H9 (cell line): ENCODE results near the gene ANKRD13C. TPM values are rescaled to one million over a fixed set of nuclear protein-coding genes. Genes with fewer than 3 reads are reported as not detected.
A peak's percentile ranks its signal among the peaks of the same experiment; 100 is the strongest.

Source experiments
- DNase-seq: peaks from one replicate; pipeline ENCODE4 v3.0.0-alpha.2; 2017
- H2AFZ ChIP-seq: one replicate; pipeline ENCODE4 v1.6.1; 2013; ENCODE audit warnings: mild to moderate bottlenecking, low read length, control low read depth, moderate library complexity
- H2AK5ac ChIP-seq: 2 replicates; pipeline ENCODE4 v1.6.1; 2013; ENCODE audit warnings: low read length, control low read depth, mixed read lengths; ENCODE audit not compliant: insufficient read length
- H2BK120ac ChIP-seq: one replicate; pipeline ENCODE4 v1.6.1; 2013; ENCODE audit warnings: low read depth, mild to moderate bottlenecking, low read length, control low read depth, inconsistent platforms; ENCODE audit not compliant: poor library complexity, severe bottlenecking
- H2BK12ac ChIP-seq: 2 replicates; pipeline ENCODE4 v1.6.1; 2013; ENCODE audit warnings: low read length, control low read depth, mixed read lengths, low read depth; ENCODE audit not compliant: insufficient read length
- H2BK15ac ChIP-seq: 2 replicates; pipeline ENCODE4 v1.6.1; 2013; ENCODE audit warnings: low read depth, low read length, control low read depth
- H2BK20ac ChIP-seq: one replicate; pipeline ENCODE4 v1.6.1; 2013; ENCODE audit warnings: low read depth, mild to moderate bottlenecking, low read length, control low read depth, inconsistent platforms; ENCODE audit not compliant: poor library complexity, severe bottlenecking
- H2BK5ac ChIP-seq: 2 replicates; pipeline ENCODE4 v1.6.1; 2013; ENCODE audit warnings: low read length, control low read depth, mixed read lengths; ENCODE audit not compliant: insufficient read length
- H3K14ac ChIP-seq: 2 replicates; pipeline ENCODE4 v1.6.1; 2013; ENCODE audit warnings: low read length, control low read depth; ENCODE audit not compliant: insufficient read depth
- H3K18ac ChIP-seq: 2 replicates; pipeline ENCODE4 v1.6.1; 2013; ENCODE audit warnings: low read depth, mild to moderate bottlenecking, mixed read lengths, low read length, control low read depth; ENCODE audit not compliant: insufficient read length
- H3K23ac ChIP-seq: 2 replicates; pipeline ENCODE4 v1.6.1; 2013; ENCODE audit warnings: low read length, control low read depth, mixed read lengths, low read depth; ENCODE audit not compliant: insufficient read length
- H3K23me2 ChIP-seq: 2 replicates; pipeline ENCODE4 v1.6.1; 2013; ENCODE audit warnings: low read depth, mild to moderate bottlenecking, mixed read lengths, low read length, control low read depth; ENCODE audit not compliant: insufficient read length, poor library complexity, severe bottlenecking
- H3K27ac ChIP-seq: 2 replicates; pipeline ENCODE4 v1.5.1; 2013; ENCODE audit warnings: low read length, control low read depth, mixed read lengths, low read depth; ENCODE audit not compliant: insufficient read length
- H3K27me3 ChIP-seq: 2 replicates; pipeline ENCODE4 v1.6.1; 2013; ENCODE audit warnings: low read length, control low read depth, inconsistent platforms; ENCODE audit not compliant: insufficient read depth
- H3K4ac ChIP-seq: 2 replicates; pipeline ENCODE4 v1.6.1; 2013; ENCODE audit warnings: low read depth, mild to moderate bottlenecking, control low read depth, inconsistent platforms, low read length, moderate library complexity
- H3K4me1 ChIP-seq: 2 replicates; pipeline ENCODE4 v1.6.1; 2013; ENCODE audit warnings: low read length, control low read depth, inconsistent platforms; ENCODE audit not compliant: insufficient read depth
- H3K4me2 ChIP-seq: 2 replicates; pipeline ENCODE4 v1.6.1; 2013; ENCODE audit warnings: low read length, control low read depth, mixed read lengths; ENCODE audit not compliant: insufficient read length, insufficient read depth
- H3K56ac ChIP-seq: 2 replicates; pipeline ENCODE4 v1.6.1; 2013; ENCODE audit warnings: low read depth, mild to moderate bottlenecking, mixed read lengths, low read length, control low read depth; ENCODE audit not compliant: insufficient read length
- H3K79me1 ChIP-seq: 2 replicates; pipeline ENCODE4 v1.6.1; 2013; ENCODE audit warnings: low read depth, mild to moderate bottlenecking, moderate library complexity, low read length, control low read depth, inconsistent platforms; ENCODE audit not compliant: insufficient read depth, poor library complexity, severe bottlenecking
- H3K79me2 ChIP-seq: 2 replicates; pipeline ENCODE4 v1.6.1; 2013; ENCODE audit warnings: low read length, control low read depth, inconsistent platforms; ENCODE audit not compliant: insufficient read depth
- H3K9ac ChIP-seq: 2 replicates; pipeline ENCODE4 v1.6.1; 2013; ENCODE audit warnings: low read length, control low read depth, mixed read lengths; ENCODE audit not compliant: insufficient read length; ENCODE audit errors: extremely low read depth
- H3K9me3 ChIP-seq: one replicate; pipeline ENCODE4 v1.6.1; 2013; ENCODE audit warnings: low read depth, low read length, inconsistent platforms; ENCODE audit not compliant: control insufficient read depth
- H3T11ph ChIP-seq: one replicate; pipeline ENCODE4 v1.6.1; 2013; ENCODE audit warnings: mild to moderate bottlenecking, low read length, control low read depth, inconsistent platforms
- H4K20me1 ChIP-seq: one replicate; pipeline ENCODE4 v1.6.1; 2013; ENCODE audit not compliant: control insufficient read depth, insufficient read length, insufficient read depth
- H4K5ac ChIP-seq: 2 replicates; pipeline ENCODE4 v1.6.1; 2013; ENCODE audit warnings: low read depth, mild to moderate bottlenecking, mixed read lengths, low read length, control low read depth; ENCODE audit not compliant: insufficient read length
- H4K8ac ChIP-seq: replicated peaks from 2 replicates; pipeline ENCODE4 v1.6.1; 2013; ENCODE audit warnings: low read length, control low read depth, mixed read lengths, low read depth; ENCODE audit not compliant: insufficient read length
- H4K91ac ChIP-seq: 2 replicates; pipeline ENCODE4 v1.6.1; 2013; ENCODE audit warnings: low read depth, mild to moderate bottlenecking, moderate library complexity, mixed read lengths, low read length, control low read depth; ENCODE audit not compliant: insufficient read length
- H3K27ac Mint-ChIP-seq, 3 experiments: 2 replicates in 2 of 3; 3 replicates in 1 of 3; pipeline ENCODE4 v1.8.0; 2020 to 2021; ENCODE audit warnings: mixed read lengths in 3 of 3, mild to moderate bottlenecking in 1 of 3, moderate library complexity in 1 of 3
- H3K27me3 Mint-ChIP-seq: 2 replicates; pipeline ENCODE4 v1.8.0; 2021; ENCODE audit warnings: low read depth, mild to moderate bottlenecking, moderate library complexity, mixed read lengths
- H3K36me3 Mint-ChIP-seq, 3 experiments: 2 replicates in 2 of 3; 3 replicates in 1 of 3; pipeline ENCODE4 v1.8.0; 2020 to 2021; ENCODE audit warnings: low read depth in 3 of 3, mixed read lengths in 3 of 3; ENCODE audit not compliant: insufficient read depth in 1 of 3
- H3K4me1 Mint-ChIP-seq, 2 experiments: 2 replicates each; pipeline ENCODE4 v1.8.0; 2020; ENCODE audit warnings: mixed read lengths in 2 of 2
- H3K4me3 Mint-ChIP-seq, 2 experiments: 2 replicates in 1 of 2; 3 replicates in 1 of 2; pipeline ENCODE4 v1.8.0; 2020 to 2021; ENCODE audit warnings: mild to moderate bottlenecking in 2 of 2, mixed read lengths in 2 of 2, moderate library complexity in 1 of 2
- H3K9me3 Mint-ChIP-seq, 2 experiments: 2 replicates in 1 of 2; 3 replicates in 1 of 2; pipeline ENCODE4 v1.8.0; 2020; ENCODE audit warnings: mild to moderate bottlenecking in 2 of 2, mixed read lengths in 2 of 2, moderate library complexity in 1 of 2
- WGBS: extraction: QIAGEN DNeasy Blood & Tissue Kit; methylation state at CpG from one replicate; pipeline ENCODE4 v1.1.7; 2013; ENCODE audit warnings: missing lambda C conversion rate, low lambda C conversion rate, mixed read lengths; ENCODE audit not compliant: insufficient read length; ENCODE audit errors: extremely low coverage; 5-methylcytosine and 5-hydroxymethylcytosine counted together
- total RNA-seq: library from RNA; stranded (reverse); gene quantifications from 2 replicates; pipeline ENCODE4 v1.2.1, GENCODE V29; 2021
- TF ChIP-seq, protein P1 (sequence below): fragments of 200-600 bp; sonication (generic); conservative IDR thresholded peaks from 3 replicates; pipeline ENCODE4 v1.8.0; 2021; ENCODE audit warnings: antibody characterized with exemption, mild to moderate bottlenecking

ANKRD13C gene
- total RNA-seq, 1 experiment from 2014 or later, result 19.7 TPM

DNA sequence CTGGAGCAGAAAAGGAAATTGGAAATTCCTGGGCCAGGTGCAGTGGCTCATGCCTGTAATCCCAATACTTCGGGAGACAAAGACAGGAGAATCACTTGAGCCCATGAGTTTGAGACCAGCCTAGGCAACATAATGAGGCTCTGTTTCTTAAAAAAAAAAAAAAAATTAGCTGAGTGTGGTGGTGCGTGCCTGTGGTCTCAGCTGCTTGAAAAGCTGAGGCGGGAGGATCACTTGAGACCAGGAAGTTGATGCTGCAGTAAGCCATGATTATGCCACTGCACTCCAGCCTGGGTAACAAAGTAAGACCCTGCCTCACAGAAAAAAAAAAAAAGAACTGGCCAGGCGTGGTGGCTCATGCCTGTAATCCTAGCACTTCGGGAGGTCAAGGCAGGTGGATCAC lies 76.6 kb downstream of the ANKRD13C start:
- Histone ChIP-seq H4K91ac (no peak overlapping the region), H2BK20ac (no peak overlapping the region), H3T11ph (no peak overlapping the region), H2AK5ac (no peak overlapping the region), H3K4me1 (no peaks in the 10 kb centered on the region), H2BK12ac (no peak overlapping the region), H4K20me1 (no peaks in the 10 kb centered on the region), H2BK5ac (no peak overlapping the region), H4K5ac (no peak overlapping the region), H3K27me3 (no peaks in the 10 kb centered on the region), H3K4ac (no peak overlapping the region), H3K4me2 (no peak overlapping the region), H4K8ac (no peak overlapping the region), H3K27ac (no peak overlapping the region), H2BK15ac (no peak overlapping the region), H2AFZ (no peak overlapping the region), H3K18ac (no peak overlapping the region), H3K79me2 (no peaks in the 10 kb centered on the region), H3K9me3 (no peaks in the 10 kb centered on the region), H3K14ac (no peak overlapping the region), H3K23me2 (no peaks in the 10 kb centered on the region), H3K9ac (no peak overlapping the region), H3K79me1 (no peaks in the 10 kb centered on the region), H3K23ac (no peak overlapping the region), H3K56ac (no peak overlapping the region), H2BK120ac (no peak overlapping the region)
- peak overlapping the region in 1 of 3 experiments; percentile 59; a peak in 1 of 7 replicates for H3K27ac Mint-ChIP-seq
- peaks cover 2 to 32% (median 28%) of the 10 kb centered on the region in 3 experiments; a peak in 5 of 7 replicates for H3K36me3 Mint-ChIP-seq
- no CpG with 5 or more reads among the region's 5 CpGs for WGBS
- H3K4me1 Mint-ChIP-seq, result no peaks in the 10 kb centered on the region
- no peak overlapping the region for H3K4me3 Mint-ChIP-seq
- no peak for DNase-seq
- TF ChIP-seq, protein P1, sequence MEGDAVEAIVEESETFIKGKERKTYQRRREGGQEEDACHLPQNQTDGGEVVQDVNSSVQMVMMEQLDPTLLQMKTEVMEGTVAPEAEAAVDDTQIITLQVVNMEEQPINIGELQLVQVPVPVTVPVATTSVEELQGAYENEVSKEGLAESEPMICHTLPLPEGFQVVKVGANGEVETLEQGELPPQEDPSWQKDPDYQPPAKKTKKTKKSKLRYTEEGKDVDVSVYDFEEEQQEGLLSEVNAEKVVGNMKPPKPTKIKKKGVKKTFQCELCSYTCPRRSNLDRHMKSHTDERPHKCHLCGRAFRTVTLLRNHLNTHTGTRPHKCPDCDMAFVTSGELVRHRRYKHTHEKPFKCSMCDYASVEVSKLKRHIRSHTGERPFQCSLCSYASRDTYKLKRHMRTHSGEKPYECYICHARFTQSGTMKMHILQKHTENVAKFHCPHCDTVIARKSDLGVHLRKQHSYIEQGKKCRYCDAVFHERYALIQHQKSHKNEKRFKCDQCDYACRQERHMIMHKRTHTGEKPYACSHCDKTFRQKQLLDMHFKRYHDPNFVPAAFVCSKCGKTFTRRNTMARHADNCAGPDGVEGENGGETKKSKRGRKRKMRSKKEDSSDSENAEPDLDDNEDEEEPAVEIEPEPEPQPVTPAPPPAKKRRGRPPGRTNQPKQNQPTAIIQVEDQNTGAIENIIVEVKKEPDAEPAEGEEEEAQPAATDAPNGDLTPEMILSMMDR, result no peak
- no peaks in the 10 kb centered on the region for H3K27me3 Mint-ChIP-seq
- no peaks in the 10 kb centered on the region for H3K9me3 Mint-ChIP-seq
